GM23248 (cell line): ENCODE results near the gene PARD3B. TPM values are rescaled to one million over a fixed set of nuclear protein-coding genes. Genes with fewer than 3 reads are reported as not detected.

ENCODE experiments used
- DNase-seq: peaks from one replicate; pipeline ENCODE4 v3.0.0-alpha.2; 2015
- H2AFZ ChIP-seq: fragments of 200-600 bp; sonication (generic); 2 replicates; pipeline ENCODE4 v1.6.1; 2016; ENCODE audit warnings: antibody characterized with exemption
- H3F3A ChIP-seq: fragments of 200-600 bp; sonication (generic); 2 replicates; pipeline ENCODE4 v1.6.1; 2016; ENCODE audit warnings: mild to moderate bottlenecking, antibody characterized with exemption, mixed run types; ENCODE audit not compliant: insufficient read depth
- H3K27ac ChIP-seq: fragments of 200-600 bp; sonication (generic); 2 replicates; pipeline ENCODE4 v1.5.1; 2016; ENCODE audit warnings: mild to moderate bottlenecking
- H3K27me3 ChIP-seq: fragments of 200-600 bp; sonication (generic); replicated peaks from 2 replicates; pipeline ENCODE4 v1.6.1; 2016; ENCODE audit warnings: mild to moderate bottlenecking; ENCODE audit not compliant: insufficient read depth
- H3K36me3 ChIP-seq: fragments of 200-600 bp; sonication (generic); 2 replicates; pipeline ENCODE4 v1.6.1; 2016; ENCODE audit warnings: low read depth, mild to moderate bottlenecking
- H3K4me1 ChIP-seq: fragments of 200-600 bp; sonication (generic); 2 replicates; pipeline ENCODE4 v1.6.1; 2016; ENCODE audit warnings: mild to moderate bottlenecking; ENCODE audit not compliant: insufficient read depth
- H3K4me2 ChIP-seq: fragments of 200-600 bp; sonication (generic); one replicate; pipeline ENCODE4 v1.6.1; 2016; ENCODE audit warnings: mild to moderate bottlenecking; ENCODE audit not compliant: unreplicated experiment
- H3K4me3 ChIP-seq: fragments of 200-600 bp; sonication (generic); 2 replicates; pipeline ENCODE4 v1.5.1; 2016; ENCODE audit warnings: mild to moderate bottlenecking
- H3K79me2 ChIP-seq: fragments of 200-600 bp; sonication (generic); 2 replicates; pipeline ENCODE4 v1.6.1; 2016; ENCODE audit warnings: mild to moderate bottlenecking; ENCODE audit not compliant: insufficient read depth
- H3K9ac ChIP-seq: fragments of 200-600 bp; sonication (generic); 2 replicates; pipeline ENCODE4 v1.6.1; 2016; ENCODE audit warnings: mild to moderate bottlenecking
- H3K9me2 ChIP-seq: fragments of 200-600 bp; sonication (generic); 2 replicates; pipeline ENCODE4 v1.6.1; 2016; ENCODE audit warnings: mixed run types, mild to moderate bottlenecking, moderate library complexity; ENCODE audit not compliant: insufficient read depth
- H3K9me3 ChIP-seq: fragments of 200-600 bp; sonication (generic); one replicate; pipeline ENCODE4 v1.6.1; 2017; ENCODE audit warnings: low read depth
- H4K20me1 ChIP-seq: fragments of 200-600 bp; sonication (generic); 2 replicates; pipeline ENCODE4 v1.6.0; 2016; ENCODE audit not compliant: insufficient read depth
- EZH2 ChIP-seq: fragments of 200-600 bp; sonication (generic); IDR thresholded peaks from 2 replicates; pipeline ENCODE4 v1.6.1; 2018; ENCODE audit warnings: antibody characterized with exemption, mild to moderate bottlenecking; ENCODE audit not compliant: insufficient read depth, poor library complexity, severe bottlenecking
- EZH2phosphoT487 ChIP-seq: fragments of 200-600 bp; sonication (generic); IDR thresholded peaks from 2 replicates; pipeline ENCODE4 v1.6.1; 2018; ENCODE audit warnings: antibody characterized with exemption, moderate library complexity, mild to moderate bottlenecking, low read depth; ENCODE audit not compliant: insufficient read depth
- WGBS, 2 experiments: methylation state at CpG; one replicate each; pipeline ENCODE4 v1.1.6; 2015 to 2017; ENCODE audit warnings: low lambda C conversion rate in 2 of 2, low coverage in 1 of 2; ENCODE audit errors: missing lambda C conversion rate in 2 of 2; 5-methylcytosine and 5-hydroxymethylcytosine counted together
- in situ Hi-C: fragments of 300-500 bp; cut with MboI; formaldehyde crosslinking; loops from 2 replicates; pipeline ENCODE4 v1.15.0; 2020
- polyA plus RNA-seq: library from polyadenylated mRNA; unstranded; fragments of >200 nt; fragmentation: Nextera tagmentation; extraction: Ambion mirVana; gene quantifications from 2 replicates; pipeline ENCODE4 v1.2.1, GENCODE V29; 2016
- total RNA-seq: library from RNA; depleted of rRNA; stranded (reverse); fragments of >200 nt; shearing (Covaris generic); gene quantifications from 2 replicates; pipeline ENCODE4 v1.2.3, GENCODE V29; 2014

Gene PARD3B
- total and polyA plus RNA-seq, 2 experiments from 2014 or later, result 2.5 to 6.9 TPM

DNA sequence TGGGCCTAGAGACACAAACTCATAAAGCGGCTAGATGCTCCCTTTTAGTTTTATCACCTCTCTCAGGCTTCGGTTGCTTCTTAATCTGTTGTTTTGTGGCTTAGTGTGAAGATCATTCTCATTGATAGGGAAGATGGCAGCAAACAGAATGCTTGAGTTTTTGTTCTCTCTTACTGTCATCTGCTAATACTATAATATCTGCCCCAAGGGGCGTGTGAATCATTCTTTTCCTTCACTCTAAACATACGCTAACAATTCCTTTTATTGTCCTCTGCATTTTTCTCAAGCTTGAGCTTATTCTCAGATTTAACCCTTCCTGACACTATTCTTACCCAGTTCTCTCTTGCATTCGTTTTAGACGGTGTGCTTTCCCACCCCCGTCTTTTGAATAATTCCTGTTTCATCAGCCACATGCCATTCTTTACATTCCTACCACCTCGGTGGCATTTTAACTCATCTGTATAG is 813.1 kb downstream of the PARD3B start:
- H3K79me2 ChIP-seq, result no peaks in the 10 kb centered on the region
- peak; percentile 31 for DNase-seq
- H3K36me3 ChIP-seq, result no peaks in the 10 kb centered on the region
- H3K9ac ChIP-seq, result no peak overlapping the region
- no peak overlapping the region for H3K27ac ChIP-seq
- WGBS, 2 experiments, result 50 to 58% methylated on average over 8 of the region's 8 CpGs
- in situ Hi-C loops, result no loop called here
- H3F3A ChIP-seq, result no peaks in the 10 kb centered on the region; the same call in 1 of the 2 replicates
- no peak overlapping the region for H2AFZ ChIP-seq
- H3K9me3 ChIP-seq, result no peaks in the 10 kb centered on the region
- TF ChIP-seq EZH2phosphoT487 (no peak), EZH2 (no peak)
- peaks cover 13% of the 10 kb centered on the region for H3K4me1 ChIP-seq
- H3K27me3 ChIP-seq, result no peaks in the 10 kb centered on the region
- H3K9me2 ChIP-seq, result no peaks in the 10 kb centered on the region
- no peaks in the 10 kb centered on the region for H4K20me1 ChIP-seq
- peak overlapping the region; percentile 41 for H3K4me2 ChIP-seq
- no peak overlapping the region for H3K4me3 ChIP-seq

DNA sequence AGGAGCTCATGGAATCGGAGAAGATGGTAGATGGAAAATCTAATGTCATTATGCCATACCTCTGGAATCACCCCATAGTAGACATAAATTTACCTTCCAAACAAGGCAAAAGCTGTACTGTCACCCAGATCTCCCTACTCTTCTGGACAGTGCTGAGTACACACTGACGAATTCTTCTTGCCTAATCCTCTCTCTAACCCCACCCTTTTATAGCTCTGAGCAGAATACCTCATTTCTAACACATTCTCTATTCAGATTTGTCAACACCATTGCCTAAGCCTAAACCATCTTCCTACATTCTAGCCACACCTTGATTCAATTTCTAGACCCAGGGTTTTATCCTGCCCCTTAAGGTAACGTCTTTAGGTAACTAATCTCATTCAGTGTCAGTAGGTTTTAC is 816.0 kb downstream of the PARD3B start:
- H3K27ac ChIP-seq, result no peak overlapping the region
- peak; percentile 62 for DNase-seq
- no peak overlapping the region for H3K4me2 ChIP-seq
- no peak overlapping the region for H3K9ac ChIP-seq
- 65 to 71% methylated on average over 3 of the region's 3 CpGs for WGBS, 2 experiments
- H3K79me2 ChIP-seq, result no peaks in the 10 kb centered on the region
- H3F3A ChIP-seq, result no peaks in the 10 kb centered on the region; the same call in 1 of the 2 replicates
- H3K4me3 ChIP-seq, result no peak overlapping the region
- H3K9me2 ChIP-seq, result no peaks in the 10 kb centered on the region
- H3K36me3 ChIP-seq, result no peaks in the 10 kb centered on the region
- H3K9me3 ChIP-seq, result no peaks in the 10 kb centered on the region
- H2AFZ ChIP-seq, result no peak overlapping the region
- no peaks in the 10 kb centered on the region for H4K20me1 ChIP-seq
- no peaks in the 10 kb centered on the region for H3K27me3 ChIP-seq
- H3K4me1 ChIP-seq, result peaks cover 11% of the 10 kb centered on the region
- TF ChIP-seq EZH2 (no peak), EZH2phosphoT487 (no peak)
- in situ Hi-C loops, result no loop called here

DNA sequence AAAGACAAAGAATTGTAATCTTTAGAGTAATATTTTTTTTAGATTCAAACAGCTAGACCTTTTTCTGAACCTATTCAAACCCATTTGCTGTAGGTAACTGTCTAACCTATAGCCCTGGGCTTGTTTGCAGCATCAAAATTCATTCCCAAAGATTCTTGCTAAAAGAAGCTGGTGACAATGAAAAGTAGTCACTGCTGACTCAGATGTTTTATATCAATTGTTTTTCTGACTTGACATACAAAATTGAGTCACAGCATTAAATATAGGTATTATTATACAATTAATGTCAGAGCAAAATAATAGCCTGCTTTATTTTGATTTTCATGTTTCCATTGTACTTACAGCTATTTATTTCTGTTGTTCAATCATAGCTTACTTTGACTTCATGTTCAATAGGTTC is 816.7 kb downstream of the PARD3B start:
- Histone ChIP-seq H3K36me3 (no peaks in the 10 kb centered on the region), H3K27ac (no peak overlapping the region), H3F3A (no peaks in the 10 kb centered on the region; the same call in 1 of the 2 replicates), H3K4me1 (peaks cover 11% of the 10 kb centered on the region), H3K27me3 (no peaks in the 10 kb centered on the region), H3K9me2 (no peaks in the 10 kb centered on the region), H4K20me1 (no peaks in the 10 kb centered on the region), H3K4me3 (no peak overlapping the region), H3K4me2 (no peak overlapping the region), H3K9me3 (no peaks in the 10 kb centered on the region), H3K79me2 (no peaks in the 10 kb centered on the region), H3K9ac (no peak overlapping the region), H2AFZ (no peak overlapping the region)
- no peak for TF ChIP-seq EZH2
- TF ChIP-seq EZH2phosphoT487, result no peak
- DNase-seq, result no peak
- in situ Hi-C loops, result no loop called here

DNA sequence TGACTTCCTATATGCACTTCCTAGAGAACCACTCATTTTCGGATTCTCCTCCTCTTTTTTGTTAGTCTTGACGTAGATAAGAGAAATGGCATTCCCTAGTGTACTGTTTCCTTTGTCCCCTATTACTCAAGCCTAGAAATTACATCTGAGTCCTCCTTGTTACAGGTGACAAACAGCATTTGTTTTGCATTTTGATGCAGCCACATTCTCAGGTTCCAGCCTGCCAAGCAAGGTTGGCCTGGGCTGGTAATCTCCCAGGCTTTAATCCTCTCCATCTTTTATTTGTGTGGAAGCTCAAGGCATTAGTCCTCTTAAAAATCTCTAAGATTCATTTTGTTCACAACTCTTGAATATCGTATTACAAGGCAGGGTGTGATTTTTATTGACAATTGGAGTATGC is 819.0 kb downstream of the PARD3B start:
- in situ Hi-C loops, result no loop called here
- H4K20me1 ChIP-seq, result no peaks in the 10 kb centered on the region
- no peaks in the 10 kb centered on the region for H3F3A ChIP-seq
- WGBS, 2 experiments, result 90 to 98% methylated on average over 3 of the region's 3 CpGs
- no peaks in the 10 kb centered on the region for H3K27me3 ChIP-seq
- H3K9ac ChIP-seq, result no peak overlapping the region
- TF ChIP-seq EZH2phosphoT487, result no peak
- no peak for TF ChIP-seq EZH2
- H3K9me3 ChIP-seq, result no peaks in the 10 kb centered on the region
- no peak overlapping the region for H2AFZ ChIP-seq
- no peaks in the 10 kb centered on the region for H3K4me1 ChIP-seq
- no peak overlapping the region for H3K4me2 ChIP-seq
- H3K9me2 ChIP-seq, result no peaks in the 10 kb centered on the region
- no peak overlapping the region for H3K4me3 ChIP-seq
- H3K36me3 ChIP-seq, result no peaks in the 10 kb centered on the region
- no peak for DNase-seq
- no peaks in the 10 kb centered on the region for H3K79me2 ChIP-seq
- no peak overlapping the region for H3K27ac ChIP-seq
